ENCODE data around the gene SUFU.

The SUFU gene

GRCh38 chr10:102620591-102621442 is 117.0 kb downstream of the SUFU start:
- no peak for DNase-seq (ENCODE audit: low spot score)
- TF ChIP-seq CTCF (IDR thresholded peaks at IDR 0.05; ENCODE audit: extremely low read depth, missing control alignments), result no peak

- DNase-seq (ENCODE audit: low spot score), result no peak
- TF ChIP-seq CTCF (IDR thresholded peaks at IDR 0.05; ENCODE audit: extremely low read depth, missing control alignments), result no peak
Observed at GRCh38 chr10:102621443-102622325, 117.9 kb downstream of the SUFU start.

GRCh38 chr10:102624094-102624493 is 120.3 kb downstream of the SUFU start:
- TF ChIP-seq CTCF (IDR thresholded peaks at IDR 0.05; ENCODE audit: extremely low read depth, missing control alignments), result no peak
- DNase-seq (ENCODE audit: low spot score), result no peak

- no peak for TF ChIP-seq CTCF (IDR thresholded peaks at IDR 0.05; ENCODE audit: extremely low read depth, missing control alignments)
- DNase-seq (ENCODE audit: low spot score), result no peak
Observed at GRCh38 chr10:102624751-102625645, 121.2 kb downstream of the SUFU start.

- TF ChIP-seq CTCF (IDR thresholded peaks at IDR 0.05; ENCODE audit: extremely low read depth, missing control alignments), result no peak
- DNase-seq (ENCODE audit: low spot score), result no peak
Observed at GRCh38 chr10:102626026-102626685, 122.4 kb downstream of the SUFU start.

GRCh38 chr10:102627291-102627735 is 123.5 kb downstream of the SUFU start:
- TF ChIP-seq CTCF (IDR thresholded peaks at IDR 0.05; ENCODE audit: extremely low read depth, missing control alignments), result no peak
- DNase-seq (ENCODE audit: low spot score), result no peak
